Measurements from ENCODE around the gene BTN3A1.

Gene BTN3A1

GRCh38 chr6:26380256-26380655 is 21.8 kb upstream of the BTN3A1 start:
- no peak for DNase-seq

GRCh38 chr6:26382121-26382520 is 20.0 kb upstream of the BTN3A1 start:
- DNase-seq = peak; percentile 82

- DNase-seq = peak; percentile 73
These were observed 18.3 kb upstream of the BTN3A1 start for GRCh38 chr6:26383624-26384417.

GRCh38 chr6:26385734-26386125 is 16.3 kb upstream of the BTN3A1 start:
- DNase-seq = no peak

- DNase-seq = no peak
These were observed 14.5 kb upstream of the BTN3A1 start for GRCh38 chr6:26387565-26387964.

GRCh38 chr6:26388014-26388413 is 14.1 kb upstream of the BTN3A1 start:
- no peak for DNase-seq

- DNase-seq = no peak
These were observed 13.6 kb upstream of the BTN3A1 start for GRCh38 chr6:26388441-26388840.

- DNase-seq = peak; percentile 10
These were observed 12.7 kb upstream of the BTN3A1 start for GRCh38 chr6:26389349-26389894.

GRCh38 chr6:26390531-26390930 is 11.5 kb upstream of the BTN3A1 start:
- no peak for DNase-seq

GRCh38 chr6:26392932-26393636 is 9.0 kb upstream of the BTN3A1 start:
- DNase-seq = peak; percentile 75

- DNase-seq = peak; percentile 69
These were observed 7.8 kb upstream of the BTN3A1 start for GRCh38 chr6:26394289-26394688.

GRCh38 chr6:26398555-26398954 is 3.5 kb upstream of the BTN3A1 start:
- no peak for DNase-seq

- peak; percentile 32 for DNase-seq
These were observed 1.4 kb upstream of the BTN3A1 start for GRCh38 chr6:26400626-26401025.

GRCh38 chr6:26401389-26401986 is 587 bp upstream of the BTN3A1 start:
- peak; percentile 66 for DNase-seq

- peak; percentile 31 for DNase-seq
These were observed 1.8 kb downstream of the BTN3A1 start for GRCh38 chr6:26403893-26404292.

- no peak for DNase-seq
These were observed 2.5 kb downstream of the BTN3A1 start for GRCh38 chr6:26404546-26404945.

- DNase-seq = no peak
These were observed 7.0 kb downstream of the BTN3A1 start for GRCh38 chr6:26408828-26409730.

GRCh38 chr6:26411751-26412150 is 9.7 kb downstream of the BTN3A1 start:
- DNase-seq = no peak

GRCh38 chr6:26412228-26412627 is 10.2 kb downstream of the BTN3A1 start:
- DNase-seq = peak; percentile 7

- DNase-seq = no peak
These were observed 10.9 kb downstream of the BTN3A1 start for GRCh38 chr6:26412954-26413353.

GRCh38 chr6:26414281-26414680 is 12.2 kb downstream of the BTN3A1 start:
- no peak for DNase-seq

GRCh38 chr6:26415036-26415614 is 13.1 kb downstream of the BTN3A1 start:
- DNase-seq = no peak
